GM18499 (cell line): ENCODE data around the gene FOXF1.

ENCODE experiments used
- ATAC-seq: cut with Tn5 transposase; IDR thresholded peaks from one replicate; pipeline ENCODE4 v1.9.1; 2021; ENCODE audit warnings: moderate number of reproducible peaks; ENCODE audit not compliant: insufficient read depth, unreplicated experiment

The FOXF1 gene

DNA sequence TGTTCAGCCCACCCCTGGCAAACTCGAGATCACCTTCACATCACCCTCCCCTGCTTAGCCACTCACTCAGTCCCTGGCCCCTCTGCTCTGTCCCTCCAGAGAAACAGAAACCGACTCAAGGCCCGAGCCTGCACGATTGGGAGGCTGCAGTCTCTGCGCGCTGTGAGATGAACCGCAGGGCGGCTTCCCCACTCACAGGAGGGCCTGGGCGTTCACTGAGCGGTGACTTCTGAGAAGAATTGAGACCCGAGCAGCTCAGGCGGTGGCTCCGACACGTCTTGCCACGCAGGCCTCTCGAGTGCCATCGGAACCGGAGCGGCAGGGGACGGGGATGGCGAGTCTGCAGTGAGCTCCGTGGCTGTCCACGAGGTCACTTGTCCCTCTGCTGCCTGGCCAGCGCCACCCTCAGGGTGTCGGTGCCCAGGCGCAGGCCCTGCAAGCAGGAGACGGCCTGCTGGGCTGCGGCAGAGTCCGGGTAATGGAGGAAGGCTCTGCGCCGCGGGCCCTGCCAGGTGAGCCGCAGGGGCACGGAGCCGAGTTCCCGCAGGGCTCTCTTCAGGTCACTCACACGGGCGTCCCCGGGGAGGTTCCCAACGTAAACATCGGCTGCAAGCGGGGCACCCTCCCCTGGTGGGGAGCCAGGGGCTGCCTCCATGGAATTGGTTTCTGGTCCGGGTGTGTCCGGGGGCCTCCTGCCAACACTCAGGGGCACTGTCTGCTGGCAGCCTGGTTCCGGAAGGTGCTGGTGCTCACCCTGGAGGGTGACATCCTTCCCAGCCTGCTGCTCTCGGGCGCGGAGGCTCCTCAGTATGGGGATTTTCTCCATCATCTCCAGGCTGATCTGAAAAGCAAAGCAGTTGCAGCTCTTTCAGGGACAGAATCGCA, 21.6 kb downstream of the FOXF1 start:
- ATAC-seq, result no peak

DNA sequence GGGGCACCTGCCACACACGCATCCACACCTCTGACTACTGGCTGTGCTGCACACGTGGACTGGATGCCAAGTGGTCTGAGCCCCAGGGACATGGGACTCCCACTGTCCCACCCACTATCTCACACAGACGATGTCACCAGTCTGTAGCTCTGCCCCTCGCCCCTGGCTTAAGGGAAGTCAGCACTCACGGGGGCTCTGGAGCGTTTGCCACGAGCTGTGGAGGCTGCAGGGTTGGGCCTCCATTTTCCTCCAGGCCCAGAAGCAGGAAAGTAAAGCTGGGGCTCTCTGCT, 22.1 kb downstream of the FOXF1 start:
- ATAC-seq, result no peak

DNA sequence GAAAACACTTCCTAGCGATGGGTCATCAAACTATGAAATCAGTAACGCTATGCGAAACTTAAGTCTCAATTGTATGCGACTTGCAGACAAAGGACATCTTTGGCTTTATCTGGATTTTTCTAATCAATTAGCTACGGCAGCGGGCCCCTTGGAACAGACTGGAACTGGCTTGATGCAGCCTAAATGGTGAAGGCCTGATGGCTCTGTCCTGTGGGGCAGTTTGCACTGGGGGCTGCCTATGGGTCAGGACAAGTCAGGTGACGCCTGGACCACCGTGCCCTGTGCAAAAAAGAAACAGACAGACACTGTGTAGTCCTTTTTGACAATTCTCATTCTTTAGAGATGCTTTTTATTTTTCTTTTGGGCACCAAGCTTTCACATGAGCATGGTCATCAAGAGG, 22.7 kb downstream of the FOXF1 start:
- no peak for ATAC-seq

DNA sequence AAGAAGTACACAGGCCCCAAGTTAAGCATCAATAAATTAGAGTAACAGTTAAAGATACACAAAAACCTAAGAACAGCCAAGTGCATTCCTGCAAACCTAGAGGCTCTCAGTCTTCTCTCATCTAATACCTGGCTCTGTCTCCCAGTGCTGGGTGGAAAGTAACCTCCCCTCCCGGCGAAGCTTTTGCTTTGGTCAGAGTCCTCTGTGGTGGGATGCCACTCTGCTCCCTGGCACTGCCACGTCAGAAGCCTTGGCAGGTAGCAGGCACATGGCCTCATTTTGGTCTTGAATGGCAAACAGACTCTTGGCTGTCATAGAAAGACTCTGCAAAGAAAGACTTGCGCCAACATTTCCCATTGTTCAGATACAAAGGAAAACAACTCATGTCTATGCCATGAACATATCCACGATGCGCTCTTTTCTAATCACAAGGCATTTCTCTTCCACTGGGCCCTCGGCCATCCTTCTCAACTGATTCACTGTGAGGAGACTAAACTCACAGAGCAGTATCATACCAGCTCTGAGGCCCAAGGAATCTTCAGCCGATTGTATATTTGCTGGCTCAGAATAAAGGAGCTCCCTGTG, 23.5 kb downstream of the FOXF1 start:
- ATAC-seq, result no peak

DNA sequence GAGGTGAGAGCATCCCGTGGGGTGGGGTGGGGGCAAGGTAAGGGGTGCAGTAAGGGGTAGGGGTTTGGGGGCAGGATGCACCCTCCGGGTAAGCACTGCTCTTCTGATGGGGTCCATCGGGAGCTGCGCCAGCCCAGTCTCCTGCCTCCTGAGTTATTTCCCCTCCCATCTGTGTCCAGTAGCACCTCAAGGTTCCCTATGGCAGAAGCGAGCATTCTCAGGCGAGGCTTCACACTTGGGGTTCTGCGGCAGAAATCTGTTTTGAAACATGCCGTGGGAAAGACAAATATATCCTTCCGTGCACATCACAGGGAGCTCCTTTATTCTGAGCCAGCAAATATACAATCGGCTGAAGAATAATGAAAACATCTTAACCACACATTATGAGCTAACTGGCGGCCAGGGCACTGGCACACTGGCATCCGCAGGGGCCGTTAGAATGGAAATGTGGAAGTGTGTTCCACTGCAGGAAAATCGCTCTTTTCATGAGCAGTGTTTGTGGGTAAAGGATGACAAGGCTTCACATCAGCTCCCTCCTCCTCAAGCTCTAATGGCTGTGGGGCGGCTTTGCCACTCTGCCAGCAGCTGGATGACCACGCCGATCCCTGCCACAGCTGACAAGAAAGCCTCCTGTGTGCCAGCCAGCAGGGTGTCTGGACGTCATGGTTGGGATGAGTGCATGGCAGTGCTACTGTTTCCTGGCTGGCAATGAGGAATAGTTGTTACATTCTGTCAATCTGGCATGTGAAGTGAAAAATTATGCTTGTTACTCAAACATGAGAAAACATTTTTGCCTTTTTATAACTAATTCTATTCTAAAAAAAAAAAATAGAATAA, 24.7 kb downstream of the FOXF1 start:
- ATAC-seq, result no peak

DNA sequence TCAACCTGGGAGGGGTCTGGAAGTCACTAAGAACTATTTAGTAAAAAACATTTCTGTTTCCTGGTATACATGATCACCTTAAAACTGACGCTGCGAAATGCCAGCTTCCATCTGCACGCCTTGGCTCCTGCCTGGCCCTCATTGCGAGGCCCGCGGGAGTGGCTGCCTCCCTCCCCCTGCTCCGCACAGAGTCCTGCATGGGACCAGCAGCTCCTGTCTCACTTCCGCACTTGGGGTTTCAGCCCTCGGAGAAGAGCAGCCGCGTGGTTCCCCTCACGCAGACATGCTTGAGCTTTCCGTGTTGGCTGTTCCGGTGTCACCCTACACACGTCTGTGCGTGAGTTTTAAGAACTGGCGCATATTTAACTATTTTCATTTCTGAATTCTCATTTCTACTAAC, 26.3 kb downstream of the FOXF1 start:
- no peak for ATAC-seq

DNA sequence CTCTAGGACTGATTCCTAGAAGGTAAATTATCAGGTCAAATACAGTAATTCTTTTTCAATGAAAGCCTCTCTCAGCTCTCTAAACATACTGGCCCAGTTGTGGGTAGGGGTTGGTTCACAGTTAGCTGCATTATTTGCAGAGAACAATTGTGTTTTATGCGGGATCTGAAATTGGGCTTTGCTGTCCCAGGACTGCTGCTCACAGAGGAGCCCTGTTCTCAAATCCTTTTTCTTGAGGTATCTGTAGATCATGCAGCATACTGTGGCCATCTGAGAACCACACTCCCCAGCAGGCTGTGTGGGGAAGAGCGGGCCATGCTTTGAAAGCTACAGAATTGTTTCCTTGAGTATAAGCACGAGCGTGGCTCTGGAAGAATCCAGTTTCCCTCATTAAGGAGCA, 27.2 kb downstream of the FOXF1 start:
- no peak for ATAC-seq

DNA sequence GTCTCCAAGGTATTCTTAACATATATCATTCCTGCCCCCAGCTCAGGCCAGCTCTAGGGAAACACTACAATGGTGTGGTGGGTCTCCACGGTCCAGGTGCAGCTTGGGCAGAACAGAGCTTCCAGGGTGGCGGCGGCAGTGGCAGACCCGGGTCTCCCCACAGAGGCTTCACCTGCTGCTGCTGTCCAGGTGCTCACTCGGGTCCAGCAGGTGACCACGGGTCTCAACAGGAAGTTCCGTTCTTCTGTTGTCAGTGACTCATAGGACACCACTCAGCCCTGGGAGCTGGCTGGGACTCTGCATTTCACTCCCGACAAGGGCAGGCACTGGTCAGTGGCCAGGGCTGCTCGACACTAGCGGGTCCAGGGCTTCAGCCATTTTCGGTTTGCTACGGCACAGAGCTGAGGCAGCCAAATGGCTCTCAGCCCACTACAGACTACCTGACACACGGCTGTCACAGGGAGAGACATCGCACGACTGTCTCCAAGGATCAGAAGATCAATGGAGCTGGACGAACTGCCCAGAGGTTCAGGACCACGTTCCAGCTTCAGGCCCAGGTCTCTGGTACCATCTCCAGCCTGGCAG, 28.0 kb downstream of the FOXF1 start:
- ATAC-seq, result no peak

DNA sequence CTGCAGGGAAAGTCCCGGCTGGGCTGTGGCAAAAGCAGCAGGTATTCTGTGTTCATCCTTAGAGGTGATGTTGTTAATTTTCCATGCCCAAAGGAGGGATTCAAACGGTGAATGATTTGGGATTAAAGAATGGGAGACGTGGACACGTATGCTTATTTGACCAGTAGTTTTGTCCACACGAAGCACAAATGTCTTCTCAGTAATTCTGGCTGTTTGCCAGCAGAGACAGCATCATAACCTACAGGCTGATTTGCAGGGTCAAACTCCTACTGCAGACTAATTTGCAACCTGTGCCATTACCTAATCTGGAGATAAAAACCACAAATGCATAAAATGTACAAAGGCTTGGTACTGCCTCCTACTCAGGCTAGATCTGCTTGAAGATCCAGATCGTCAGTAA, 30.6 kb downstream of the FOXF1 start:
- ATAC-seq, result no peak

DNA sequence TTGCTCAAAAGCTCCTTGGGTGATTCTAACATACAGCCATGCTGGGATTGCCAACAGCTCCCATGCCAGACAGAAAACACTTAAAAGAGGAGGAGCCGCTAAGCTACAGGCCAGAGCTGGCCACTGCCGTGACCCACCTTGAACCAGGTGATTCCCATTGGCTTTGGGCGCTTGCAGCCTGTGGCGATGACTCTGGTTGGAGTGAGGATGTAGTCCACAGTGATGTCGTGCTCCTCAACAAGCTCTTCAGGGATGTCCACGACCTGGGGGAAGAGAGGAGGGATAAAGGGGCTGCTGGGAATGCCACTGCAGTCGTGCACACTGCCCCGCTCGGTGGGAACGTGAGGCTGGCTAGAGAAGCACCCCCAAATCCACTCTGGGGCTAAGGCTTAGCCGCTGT, 31.2 kb downstream of the FOXF1 start:
- ATAC-seq, result no peak

DNA sequence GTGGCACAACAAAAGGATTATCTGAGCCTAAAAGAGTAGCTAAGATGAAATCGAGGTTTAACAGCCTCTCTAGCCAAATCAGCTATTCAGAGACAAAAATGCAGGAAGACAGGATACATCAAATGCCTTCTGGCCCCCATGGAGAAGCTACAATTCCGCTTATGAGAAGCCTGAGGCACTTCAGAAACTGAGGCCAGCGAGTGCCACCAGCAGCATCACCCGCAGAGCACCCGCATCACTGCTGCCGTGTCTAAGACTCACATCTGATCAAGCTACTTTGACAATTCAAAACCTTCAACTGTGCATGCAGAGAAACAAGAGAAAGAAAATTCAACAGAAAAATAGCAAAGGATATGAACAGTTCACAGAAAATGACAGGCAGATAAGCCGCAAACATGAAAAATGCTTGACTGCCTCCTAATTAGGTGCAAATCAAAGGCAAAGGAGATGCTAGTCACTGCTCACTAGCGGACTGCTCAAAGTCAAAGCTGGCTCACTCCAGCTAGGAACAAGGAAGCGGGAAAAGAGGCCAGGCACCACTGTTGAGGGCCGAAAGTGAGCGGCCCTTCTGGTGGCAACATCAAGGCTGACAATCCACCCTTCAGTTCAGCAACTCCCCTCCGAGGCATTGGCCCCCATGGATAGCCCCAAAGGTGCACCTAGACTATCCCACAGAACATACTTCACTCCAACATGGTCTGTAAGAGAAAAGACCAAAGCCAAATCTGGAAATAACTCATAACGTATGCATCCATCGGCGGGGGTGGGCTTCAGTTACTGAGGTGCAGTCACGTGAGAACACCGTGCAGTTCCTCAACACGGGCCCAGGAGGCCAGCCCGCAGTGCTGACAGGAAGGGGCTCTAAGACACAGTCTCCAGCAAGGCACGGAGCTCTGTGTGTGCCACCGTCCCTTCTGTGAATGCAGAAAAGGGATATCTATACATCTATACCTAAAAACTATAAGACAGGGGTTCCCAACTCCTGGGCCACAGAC, 32.7 kb downstream of the FOXF1 start:
- no peak for ATAC-seq

DNA sequence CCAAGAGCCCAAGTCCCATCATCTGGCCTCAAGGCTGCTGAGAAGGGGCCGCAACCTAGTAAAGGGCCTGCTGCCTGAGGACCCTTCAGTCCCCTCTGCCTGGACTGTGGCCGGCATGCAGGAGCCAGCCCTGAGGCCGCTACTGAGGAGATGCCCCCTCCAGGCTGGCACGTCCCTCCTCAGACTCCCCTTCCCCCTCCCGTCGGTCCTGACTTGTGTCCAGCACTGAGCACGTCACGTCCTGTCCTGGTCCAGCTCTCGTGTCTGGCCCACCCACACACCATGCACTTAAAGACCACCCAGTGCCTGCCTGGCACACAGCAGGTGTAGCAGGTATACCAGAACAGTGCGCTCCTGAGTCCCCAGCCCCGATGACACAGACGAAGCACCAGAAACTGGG, 35.2 kb downstream of the FOXF1 start:
- no peak for ATAC-seq

DNA sequence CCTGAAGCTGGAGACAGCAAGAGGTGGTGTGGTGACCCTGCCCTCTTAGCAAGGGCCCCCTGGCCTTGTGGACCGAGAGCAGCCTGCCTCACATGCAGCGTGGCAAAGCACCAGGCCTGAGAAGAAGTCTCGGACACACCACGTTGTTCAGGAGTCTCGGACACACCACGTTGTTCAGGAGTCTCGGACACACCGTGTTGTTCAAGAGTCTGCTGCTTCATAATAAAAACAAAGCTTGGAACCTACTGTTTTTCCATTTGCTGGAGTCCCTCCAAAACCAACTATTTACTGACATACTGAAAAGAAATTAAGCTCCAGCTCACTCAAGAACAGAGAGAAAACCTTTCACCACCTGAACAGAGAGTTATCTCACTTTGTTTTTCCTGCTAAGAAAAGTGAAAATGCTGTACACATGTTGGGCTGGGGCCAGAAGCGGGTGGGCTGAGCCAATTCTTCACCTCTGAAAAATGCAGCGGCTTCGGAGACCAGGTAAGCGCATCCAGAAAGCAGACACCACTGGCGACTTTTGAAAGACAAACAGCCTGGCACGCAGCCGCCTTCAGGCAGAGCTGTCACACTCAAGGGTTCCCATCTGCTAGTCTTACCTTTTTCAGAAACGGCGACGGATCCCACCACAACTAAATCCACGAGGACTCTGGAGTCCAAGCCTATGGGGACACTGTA, 35.8 kb downstream of the FOXF1 start:
- no peak for ATAC-seq

DNA sequence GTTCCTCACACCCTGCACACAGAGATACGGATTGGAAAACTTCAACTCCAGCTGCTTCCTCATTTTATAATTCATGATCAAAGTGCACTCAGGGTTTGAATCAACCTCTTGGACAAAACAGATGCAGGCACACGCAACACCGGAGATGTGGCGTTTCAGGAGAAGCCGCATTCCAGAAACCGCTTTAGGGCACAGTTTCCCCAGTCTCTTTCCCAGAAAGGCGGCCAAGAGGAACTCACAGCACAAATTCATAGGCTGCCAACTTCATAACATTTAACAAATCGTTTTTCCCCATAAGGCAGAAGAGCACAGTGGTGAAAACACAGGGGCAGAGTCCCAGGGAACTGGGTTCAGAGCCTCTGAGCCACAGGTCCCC, 36.3 kb downstream of the FOXF1 start:
- ATAC-seq, result no peak

DNA sequence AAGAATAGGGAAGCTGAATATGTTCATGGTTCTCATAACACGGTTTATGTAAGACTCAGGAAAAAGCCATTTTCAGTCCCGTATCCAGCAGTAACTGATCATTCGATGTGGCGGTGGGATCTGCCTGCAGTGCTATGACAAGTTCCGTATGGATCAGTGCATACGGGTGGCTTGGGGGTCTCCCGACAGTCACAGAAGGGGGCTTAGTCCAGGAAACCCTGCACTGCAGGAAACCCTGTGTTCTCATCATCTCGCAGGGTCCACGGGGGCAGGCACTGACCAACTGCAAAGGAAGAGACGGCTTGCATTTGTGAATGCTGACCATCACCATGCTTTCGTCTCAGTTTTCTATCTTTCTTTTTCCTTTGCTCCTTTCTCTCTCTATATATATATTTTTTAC, 37.0 kb downstream of the FOXF1 start:
- no peak for ATAC-seq

DNA sequence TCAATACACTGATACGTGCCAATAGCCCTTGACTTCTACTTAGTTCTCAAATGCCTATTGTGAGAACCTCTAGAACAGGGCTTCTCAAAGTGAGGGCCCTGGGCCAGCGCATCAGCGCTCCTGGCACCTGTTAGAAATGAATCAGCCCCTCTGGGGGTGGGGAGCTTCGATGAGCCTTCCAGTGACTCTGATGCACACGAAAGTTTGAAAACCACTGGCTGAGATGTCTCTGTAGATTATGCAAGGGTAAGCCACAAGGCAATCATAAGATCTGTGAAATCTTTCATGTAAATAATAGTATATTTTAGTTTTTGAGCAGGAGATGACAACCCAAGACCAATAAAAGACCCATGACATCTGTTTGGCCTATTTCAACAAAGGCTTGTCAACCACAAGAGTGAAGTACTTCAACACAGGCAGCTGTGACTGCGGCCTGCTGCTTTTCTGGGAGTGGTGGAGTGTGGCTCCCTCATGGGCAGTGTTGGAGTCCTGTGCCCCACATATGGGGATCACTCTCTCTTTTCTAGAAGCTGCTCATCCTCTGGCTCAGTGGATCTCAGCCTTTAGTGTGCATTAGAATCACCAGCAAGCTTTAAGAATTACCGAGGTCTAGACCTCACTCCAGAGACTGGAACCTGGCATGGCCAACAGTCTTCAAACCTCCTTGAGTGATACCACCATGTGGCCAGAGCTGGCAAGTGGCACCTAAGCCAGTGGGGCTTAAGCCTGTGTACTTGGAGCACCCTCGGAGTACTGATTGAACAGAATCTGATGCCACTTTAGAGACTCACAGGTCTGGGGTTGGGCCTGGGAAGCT, 39.0 kb downstream of the FOXF1 start:
- no peak for ATAC-seq

DNA sequence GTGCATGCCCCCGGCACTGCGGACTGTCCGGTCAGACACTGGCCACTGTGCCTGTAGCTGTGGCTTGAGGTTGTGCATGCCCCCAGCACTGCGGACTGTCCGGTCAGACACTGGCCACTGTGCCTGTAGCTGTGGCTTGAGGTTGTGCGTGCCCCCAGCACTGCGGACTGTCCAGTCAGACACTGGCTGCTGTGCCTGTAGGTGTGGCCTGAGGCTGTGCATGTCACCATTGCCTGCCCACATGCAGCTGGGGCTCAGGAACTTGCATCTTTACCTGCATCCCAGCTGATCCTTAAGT, 39.5 kb downstream of the FOXF1 start:
- ATAC-seq, result no peak

DNA sequence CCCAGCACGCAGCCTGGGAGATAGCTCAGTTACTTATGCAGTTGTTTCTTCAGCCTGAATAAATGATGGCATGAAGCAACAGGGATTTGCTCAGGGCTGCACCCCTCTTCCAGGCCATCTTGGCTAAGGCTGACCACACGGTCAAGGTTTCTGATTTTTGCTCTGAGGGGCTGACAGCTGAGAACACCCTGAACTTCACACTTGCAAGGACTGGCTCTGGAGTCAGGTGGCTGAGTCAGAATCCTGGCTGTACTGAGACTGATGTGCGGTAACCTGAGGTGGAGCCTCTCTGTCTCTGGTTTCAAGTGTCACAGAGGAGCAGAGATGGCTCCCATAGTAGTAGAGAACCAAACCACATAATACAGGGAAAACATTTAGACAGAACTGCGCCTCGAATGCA, 40.0 kb downstream of the FOXF1 start:
- no peak for ATAC-seq

DNA sequence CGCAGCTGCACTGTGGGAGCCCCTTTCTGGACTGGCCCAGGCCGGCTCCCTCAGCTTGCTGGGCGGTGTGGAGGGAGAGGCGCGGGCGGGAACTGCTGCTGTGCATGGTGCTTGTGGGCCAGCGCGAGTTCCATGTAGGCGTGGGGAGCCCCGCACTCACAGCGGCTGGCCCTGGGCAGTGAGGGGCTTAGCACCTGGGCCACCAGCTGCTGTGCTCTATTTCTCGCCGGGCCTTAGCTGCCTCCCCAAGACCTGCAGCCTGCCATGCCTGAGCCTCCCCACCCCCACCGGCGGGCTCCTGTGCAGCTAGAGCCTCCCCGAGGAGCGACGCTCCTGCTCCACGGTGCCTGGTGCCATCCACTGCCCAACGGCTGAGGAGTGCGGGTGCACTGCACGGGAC, 43.0 kb downstream of the FOXF1 start:
- ATAC-seq, result no peak
